ENCODE results near the gene SNED1.

Gene SNED1

DNA sequence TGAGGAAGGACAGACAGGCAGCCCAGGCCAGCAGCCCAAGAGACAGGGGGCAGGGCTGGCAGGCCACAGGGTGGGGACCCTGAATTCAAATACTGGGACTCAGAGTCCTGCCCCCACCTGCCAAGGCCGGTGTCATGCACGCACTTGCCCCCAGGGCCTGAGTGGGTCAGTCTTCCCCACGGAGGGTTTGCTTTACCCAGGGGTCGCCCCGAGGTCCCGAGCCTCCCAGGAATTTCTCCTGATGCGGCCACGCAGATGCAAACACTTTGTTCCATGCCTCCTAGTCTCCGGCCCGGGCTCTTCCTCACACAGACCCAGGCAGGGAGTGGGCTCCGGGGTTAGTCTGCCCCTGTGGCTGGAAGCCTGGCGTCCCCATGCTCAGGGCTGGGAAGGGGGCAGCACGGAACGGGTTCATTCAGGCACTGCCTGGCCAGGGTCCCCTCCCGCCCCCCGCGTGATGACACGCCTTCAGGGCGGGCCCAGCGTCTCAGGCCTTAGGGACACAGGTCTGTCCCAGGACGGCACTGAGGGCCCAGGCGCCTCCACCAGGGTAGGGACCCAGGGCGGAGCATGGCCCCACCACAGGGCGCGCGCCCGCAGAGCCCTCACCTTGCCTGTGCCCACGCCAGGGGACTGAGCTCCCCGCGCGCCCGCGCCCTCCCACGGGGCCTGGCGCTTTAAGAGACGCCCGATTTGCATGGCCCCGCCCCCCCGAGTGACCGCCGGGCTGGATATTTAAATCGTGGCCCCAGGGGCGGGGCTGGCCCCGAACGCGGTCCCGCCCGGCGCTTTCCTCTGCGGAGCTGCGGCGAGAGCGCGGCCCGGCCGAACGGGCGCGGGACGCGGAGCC, at the start of gene SNED1:
Gene SNED1 (plus strand): TSS at position 763 of the 850 bp plus-strand sequence. CDS start 220 bp downstream, outside the sequence.
- FAIRE-seq, result no peak

DNA sequence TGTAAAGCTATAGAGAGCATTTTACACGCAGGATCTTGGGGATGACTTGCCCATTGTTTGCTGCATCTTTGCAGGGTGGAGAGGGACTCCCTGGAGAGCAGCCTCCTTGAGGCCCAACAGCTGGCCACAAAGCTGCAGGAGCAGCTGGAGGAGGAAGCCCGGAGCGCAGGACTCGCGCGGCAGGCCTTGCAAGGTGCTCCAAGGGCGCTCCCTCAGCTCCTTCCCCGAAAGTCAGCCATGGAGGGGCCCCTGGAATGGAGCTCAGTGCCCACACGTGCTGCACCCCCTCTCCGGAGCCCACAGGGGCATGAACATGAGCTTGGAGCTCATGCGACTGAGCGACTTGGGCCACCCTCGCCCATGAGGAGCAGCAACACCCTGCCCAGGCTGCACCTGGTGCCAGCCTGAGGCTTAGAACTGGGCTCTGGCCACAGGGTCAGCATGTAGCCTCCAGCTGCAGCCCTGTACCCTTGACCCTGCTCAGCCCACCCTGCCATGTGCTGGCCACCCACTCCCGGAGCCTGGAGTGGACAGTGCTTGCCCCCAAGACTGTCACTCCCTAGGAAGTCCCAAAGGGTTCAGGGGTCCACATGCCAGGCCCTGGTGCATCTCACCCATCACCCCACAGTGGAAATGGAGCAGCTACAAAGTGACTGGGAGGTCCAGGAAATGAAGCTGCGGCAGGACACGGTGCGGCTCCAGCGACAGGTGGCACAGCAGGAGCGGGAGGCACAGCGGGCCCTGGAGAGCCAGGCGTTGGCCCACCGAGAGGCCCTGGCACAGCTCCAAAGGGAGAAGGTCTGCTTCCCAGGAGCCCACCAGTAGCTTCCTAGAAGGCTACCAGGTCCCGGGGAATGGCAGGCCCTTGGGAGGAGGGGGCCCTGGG, 49.3 kb upstream of the SNED1 start:
- DNase-seq (ENCODE audit: insufficient read length, low spot score) (no peak), FAIRE-seq (no peak)

More for the DNA sequence above, at the start of gene SNED1:
- DNase-seq (ENCODE audit: insufficient read length, low spot score), result peak; percentile 77

DNA sequence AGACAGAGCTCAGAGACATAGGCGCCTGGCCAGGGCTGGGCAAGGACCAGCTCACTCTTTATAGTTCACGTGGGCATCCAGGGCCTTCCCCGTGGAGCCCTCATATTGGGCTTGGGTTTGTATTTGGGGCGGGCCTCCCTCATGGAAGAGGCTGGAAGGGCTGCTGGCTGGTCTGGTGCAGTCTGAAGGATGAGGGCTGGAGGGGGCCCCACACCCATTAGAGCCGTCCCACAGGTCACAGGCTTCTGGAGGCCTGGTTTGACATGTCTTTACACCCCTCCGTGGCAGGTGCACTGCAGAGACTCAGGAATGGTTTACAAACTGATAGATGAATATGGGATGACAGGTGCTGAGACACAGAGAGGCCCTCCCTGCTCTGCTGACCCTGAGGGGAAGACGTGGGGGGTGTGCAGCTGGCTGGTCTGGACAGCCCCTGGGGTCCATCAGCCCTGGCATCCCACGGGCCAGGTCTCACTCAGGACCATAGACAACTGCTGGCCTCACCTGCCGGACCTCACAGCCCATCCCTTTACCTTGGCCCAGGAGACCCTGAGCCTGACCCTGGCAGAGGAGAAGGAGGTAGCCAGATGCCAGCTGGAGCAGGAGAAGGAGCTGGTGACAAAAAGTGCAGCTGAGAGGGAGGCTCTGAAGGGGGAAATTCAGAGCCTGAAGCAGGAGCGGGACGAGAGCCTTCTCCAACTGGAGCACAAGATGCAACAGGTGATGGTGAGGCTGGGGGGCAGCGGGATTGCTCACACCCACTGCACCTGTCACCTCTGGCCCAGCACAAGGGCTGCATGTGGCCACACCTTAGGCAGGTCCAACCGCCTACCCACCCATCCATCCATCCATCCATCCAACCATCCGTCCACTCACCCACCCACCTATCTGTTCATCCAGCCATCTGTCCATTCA, 48.4 kb upstream of the SNED1 start:
- FAIRE-seq (no peak), DNase-seq (ENCODE audit: insufficient read length, low spot score) (no peak)

DNA sequence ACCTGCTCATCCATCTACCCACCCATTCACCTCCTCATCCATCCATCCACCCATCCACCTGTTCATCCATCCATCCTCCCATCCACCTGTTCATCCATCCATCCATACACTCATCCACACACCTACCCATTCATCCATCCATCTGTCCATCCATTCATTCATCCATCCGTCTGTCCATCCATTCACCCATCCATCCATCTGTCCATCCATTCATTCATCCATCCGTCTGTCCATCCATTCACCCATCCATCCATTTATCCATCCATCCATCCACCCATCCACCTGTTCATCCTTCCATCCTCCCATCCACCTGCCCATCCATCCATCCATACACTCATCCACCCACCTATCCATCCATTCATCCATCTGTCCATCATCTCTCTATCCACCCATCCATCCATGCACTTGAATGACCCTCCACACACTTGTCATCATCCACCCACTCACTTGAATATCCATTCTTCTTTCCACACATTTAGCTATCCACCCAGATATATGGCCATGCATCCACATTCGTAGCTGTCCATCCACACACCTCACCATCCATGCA, 47.3 kb upstream of the SNED1 start:
- no peak for DNase-seq (ENCODE audit: insufficient read length, low spot score)
- FAIRE-seq, result no peak

DNA sequence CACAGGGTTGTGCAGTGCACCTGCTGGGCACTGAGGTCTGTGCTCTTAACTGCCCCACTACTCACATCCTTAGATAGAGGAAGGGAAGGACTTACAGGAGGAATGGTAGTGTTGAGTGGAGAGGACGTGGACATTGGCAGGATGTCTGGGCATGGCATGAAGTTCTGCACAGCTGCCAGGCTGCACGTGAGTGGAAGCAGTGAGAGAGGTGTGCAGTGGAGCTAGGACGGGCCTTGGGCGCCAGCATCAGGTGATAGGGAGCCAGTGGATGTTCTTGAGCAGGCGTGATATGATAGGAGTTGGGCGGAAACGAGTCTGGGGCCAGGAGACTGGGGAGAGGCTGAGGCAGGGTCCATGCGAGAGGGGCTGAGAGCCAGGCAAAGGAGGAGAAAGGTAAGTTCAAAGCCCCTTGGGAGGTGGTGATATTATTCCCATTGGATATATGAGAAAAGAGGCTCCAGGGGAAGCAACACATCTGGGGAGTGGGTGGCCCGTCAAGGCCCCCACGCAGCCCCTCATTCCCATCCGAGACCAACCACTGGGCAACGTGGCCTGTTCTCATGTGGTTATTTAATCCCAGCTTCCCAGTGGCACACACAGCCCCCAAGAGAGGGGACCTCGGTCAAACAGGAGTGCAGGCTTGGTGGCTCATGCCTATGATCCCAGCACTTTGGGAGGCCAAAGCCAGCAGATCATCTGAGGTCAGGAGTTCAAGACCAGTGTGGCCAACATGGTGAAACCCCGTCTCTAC, 45.7 kb upstream of the SNED1 start:
- FAIRE-seq (no peak), DNase-seq (ENCODE audit: insufficient read length, low spot score) (no peak)

DNA sequence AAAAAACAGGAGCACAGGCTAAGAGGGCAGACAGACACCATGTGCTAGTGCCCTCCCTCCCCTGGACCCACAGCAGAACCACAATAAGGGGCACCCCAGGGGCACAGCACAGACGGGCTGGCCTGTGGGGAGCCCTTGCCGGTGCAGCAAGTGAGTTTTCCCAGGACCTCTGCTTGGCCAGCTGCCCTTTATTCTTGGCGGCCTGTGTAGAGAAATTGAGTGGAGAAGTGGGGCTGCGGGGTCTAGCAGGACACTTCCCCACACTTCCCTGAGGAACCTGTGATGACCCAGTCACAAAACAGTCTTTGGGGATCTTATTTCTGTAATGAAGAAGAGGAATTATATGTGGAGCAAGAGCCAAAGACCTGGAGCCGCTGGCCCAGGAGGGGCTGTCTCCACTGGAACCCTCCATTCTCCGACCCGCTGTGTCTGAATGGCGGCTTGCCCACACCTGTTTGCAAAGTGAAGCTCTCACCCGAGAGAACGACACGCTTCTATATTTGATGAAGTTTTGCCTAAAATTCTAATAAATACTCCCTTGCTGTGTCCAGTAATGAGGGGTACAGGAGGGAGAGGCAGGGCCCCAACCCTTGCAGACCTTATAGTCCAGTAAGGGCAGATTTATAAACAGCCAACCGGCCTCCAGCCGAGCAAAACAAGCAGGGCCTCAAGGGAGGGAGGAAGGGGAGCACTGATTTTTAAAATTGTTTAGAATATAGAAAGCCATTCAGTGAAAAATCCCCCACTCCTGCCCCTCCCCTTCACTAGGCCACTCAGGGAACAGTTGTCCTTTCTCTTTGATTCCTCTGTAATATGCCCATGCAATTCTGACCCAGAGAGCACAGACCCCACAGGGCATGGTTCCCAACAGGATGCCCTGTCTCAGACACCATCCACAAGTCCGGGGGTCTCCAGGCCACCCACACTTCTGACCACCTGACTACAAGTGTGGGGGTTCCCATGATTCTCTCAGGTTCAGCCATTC, 44.7 kb upstream of the SNED1 start:
- no peak for DNase-seq (ENCODE audit: insufficient read length, low spot score)
- no peak for FAIRE-seq

DNA sequence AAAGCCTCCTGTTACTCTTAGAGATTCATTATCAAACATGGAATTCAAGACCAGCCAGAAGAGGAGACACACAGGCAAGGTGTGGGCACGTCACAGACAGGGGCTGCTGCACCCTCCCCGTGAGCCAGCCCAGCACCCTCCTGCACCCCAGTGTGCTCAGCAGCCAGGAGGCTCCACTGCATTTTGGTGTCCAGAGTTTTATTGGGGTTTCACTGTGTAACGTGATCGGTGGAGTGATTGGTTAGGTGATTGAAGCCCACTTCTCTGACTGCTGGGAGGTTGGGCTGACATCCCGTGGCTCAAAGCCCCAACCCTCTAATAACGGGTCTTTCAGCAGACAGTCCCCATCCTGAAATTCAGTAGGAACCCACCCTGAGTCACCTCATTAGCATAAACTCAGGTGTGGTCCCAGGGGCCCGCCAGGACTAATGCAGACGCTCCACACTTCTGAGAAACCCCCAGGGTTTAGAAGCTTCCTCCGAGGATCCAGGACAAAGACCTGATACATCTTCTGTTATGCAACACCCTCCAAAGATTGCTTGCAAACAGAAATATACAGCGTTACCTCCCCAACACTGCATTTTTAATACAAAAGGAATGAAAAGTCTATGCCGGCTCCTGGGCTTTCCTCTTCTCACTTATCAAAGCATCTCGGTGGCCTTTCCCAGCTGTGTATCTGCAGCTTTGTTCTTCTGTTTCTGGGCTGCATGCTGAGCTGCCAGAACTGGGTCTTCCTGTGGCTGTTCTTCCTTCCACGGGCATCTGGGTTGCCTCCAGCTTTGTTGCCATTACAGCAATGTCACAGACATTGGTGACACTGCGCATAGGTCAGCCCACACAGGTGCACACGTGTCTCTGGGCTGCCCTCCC, 43.7 kb upstream of the SNED1 start:
- FAIRE-seq, result no peak
- no peak for DNase-seq (ENCODE audit: insufficient read length, low spot score)

DNA sequence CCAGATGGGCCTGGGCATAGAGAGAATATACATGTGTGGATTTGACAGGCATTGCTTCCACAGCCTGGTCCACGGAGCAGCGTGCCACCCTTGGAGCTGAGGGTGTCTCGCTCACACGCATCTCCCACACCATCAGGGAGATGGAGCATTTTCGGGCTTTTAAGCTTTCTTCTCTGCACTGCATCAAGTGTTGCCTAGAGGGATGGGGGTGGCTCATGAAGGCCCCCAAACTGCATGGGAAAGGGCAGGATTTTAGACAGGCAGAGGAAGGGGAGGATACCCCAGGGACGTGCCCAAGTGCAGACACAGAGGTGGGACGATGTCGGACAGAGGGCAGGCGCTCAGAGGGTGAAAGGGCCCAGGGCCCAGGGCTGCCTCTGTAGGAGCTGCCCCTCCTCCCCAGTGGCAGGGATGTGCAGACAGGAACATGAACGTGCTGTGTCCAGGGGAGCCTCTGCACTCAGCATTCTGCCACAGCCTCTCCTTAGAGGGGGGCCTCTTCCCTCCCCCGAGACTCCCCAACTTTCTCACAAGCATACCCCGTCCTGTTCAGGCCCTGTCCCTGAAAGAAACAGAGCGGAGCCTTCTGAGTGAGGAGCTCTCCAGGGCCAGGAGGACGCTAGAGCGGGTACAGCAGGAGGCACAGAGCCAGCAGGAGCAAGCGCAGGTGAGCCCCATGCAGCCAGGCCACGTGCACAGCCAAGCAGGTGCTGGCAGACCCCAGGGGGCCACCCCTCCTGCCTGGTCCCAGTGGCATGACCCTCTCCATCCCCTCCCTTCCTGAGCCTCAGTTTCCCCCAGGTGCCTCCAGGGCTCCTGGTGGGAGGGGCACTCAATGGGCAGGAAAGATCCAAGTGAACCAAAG, 42.9 kb upstream of the SNED1 start:
- FAIRE-seq (no peak), DNase-seq (ENCODE audit: insufficient read length, low spot score) (no peak)

DNA sequence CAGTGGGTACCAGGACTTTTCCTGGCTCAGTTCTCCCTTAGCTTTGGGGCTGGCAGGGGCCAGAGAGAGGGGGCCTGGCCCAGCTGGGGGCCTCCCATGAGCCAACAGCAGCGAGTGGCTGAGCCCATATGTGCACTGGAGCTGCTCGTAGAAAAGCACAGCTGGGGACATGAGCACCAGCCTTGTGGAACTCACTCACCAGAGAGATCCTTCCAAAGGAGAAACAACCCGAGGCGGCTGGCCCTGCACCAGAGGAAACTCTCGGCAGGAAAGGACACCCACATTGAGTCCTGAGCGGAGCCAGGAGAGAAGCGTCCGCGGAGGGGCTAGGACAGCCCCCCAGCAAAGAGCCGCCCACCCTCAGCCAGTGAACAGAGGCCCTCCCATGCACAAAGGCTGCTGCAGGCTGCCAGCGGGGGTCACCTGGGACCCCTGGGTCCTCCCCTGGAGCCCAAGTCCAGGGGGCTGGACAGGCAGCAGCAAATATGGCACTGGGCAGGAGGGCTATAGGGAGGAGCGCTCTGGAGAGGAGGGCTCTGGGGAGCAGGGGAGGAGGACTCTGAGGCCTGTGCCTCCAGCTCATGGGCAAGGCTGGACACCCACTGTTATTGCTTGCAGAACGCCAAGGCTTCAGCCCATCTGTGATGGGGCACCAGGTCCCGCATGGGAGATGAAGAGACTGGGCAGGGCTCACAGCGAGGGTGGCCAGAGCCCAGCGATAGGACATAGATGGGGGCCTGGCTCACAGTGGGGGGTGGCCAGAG, 42.1 kb upstream of the SNED1 start:
- DNase-seq (ENCODE audit: insufficient read length, low spot score) (no peak), FAIRE-seq (no peak)

DNA sequence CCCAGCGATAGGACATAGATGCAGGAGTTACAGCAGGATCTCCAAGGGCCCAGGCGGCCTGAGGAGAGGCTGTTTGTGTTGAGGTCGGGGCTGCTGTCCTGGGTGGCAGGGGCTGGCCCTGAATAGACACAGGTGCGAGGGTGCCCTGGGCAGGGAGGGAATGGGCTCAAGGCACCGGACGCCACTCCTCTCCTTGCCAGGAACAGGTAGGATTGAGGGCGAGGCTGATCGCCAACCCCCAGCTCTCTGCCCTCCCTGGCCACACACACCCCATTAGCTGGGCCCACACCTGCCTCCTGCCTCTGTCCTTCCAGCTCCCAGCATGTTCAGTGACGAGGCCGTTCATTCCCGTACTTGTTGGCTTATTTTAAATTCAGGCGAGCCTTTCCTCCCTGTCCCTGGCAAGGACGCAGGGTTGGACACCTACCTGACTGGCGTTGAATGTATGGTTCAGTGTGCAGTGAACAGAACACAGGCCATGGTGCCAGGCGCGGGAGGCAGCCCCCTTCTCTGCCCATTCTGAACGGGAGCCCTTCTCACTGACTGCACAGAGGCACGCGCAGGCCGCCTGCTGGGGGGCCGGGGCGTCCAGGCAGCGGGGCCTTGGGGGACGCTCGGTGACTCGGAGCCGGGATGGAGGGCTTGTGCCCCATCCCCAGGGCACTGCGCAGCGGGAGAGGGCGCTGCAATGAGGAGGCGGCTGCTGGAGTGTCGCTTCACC, 41.3 kb upstream of the SNED1 start:
- no peak for FAIRE-seq
- DNase-seq (ENCODE audit: insufficient read length, low spot score), result no peak

DNA sequence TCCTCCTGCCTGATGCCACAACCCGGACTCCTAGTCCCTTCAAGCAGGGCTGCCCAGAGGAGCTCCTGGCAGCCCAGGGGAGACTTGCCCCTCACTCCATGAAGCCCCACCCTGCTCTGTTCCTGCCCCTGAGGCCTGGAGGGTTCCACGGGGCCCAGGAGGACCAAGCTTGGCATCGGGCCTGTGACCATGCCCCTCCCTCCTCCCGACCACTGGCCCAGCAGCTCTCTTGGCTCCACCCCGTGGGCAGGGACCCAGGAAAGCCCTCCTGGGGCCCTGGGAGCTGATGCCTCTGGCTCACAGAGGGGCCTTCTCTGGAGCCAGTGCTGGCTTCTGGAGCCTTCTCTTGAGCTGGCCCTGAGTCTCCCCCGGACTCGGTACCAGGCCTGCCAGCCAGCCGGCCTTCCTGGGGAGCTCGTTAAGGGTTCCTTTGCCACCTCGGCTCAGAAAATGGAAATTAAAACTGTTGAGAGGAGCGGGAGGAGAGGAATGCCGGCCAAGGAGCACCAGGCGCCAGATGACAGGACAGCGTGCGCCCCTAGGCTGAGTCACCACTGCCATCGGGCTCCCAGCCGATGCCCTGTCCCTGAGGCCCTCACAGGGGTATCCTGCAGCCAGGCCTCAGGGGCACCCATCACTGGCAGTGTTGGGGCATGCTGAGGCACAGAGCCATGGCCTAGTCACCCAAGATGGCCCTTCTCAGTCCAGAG, 40.6 kb upstream of the SNED1 start:
- DNase-seq (ENCODE audit: insufficient read length, low spot score) (no peak), FAIRE-seq (no peak)

DNA sequence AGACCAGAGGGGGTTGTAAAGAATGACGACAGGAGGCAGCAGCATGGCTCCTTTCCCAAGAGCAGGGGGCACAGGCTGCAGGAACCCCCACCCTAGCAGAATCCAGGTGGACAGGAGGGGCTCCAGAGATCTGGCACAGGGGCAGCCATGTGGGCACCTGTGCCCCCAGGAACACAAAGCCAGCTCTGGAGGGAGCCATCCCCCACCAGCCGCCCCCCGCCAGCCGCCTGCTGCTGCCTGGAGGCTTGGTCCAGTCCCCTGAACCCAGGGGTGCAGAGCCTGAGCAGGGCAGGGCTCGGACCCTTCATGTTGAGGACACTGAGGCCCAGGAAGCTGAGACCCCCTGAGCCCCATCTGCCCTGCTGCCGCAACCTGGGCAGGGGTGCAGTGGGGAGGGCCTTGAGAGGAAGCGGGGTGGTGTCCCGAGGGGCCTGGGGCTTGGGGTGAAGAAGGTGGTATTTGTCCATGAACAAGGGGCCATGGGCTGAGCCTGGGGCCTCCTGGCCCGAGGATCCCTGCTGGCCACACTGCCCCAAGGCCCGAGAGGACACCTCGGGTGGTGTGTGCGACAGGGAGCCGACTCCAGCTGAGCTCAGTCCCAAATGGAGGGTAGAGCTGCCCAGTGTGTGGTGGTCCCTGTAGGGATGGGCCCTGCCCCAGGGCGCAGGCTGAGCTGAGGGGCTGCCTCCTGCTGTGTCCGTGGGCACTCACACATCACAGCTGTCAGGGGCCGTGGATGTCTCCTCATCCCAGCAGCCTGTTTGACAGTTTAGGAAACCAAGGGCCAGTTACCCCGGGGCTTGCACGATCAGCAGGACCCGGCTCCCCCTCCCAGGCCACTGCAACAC, 39.8 kb upstream of the SNED1 start:
- FAIRE-seq (no peak), DNase-seq (ENCODE audit: insufficient read length, low spot score) (no peak)

DNA sequence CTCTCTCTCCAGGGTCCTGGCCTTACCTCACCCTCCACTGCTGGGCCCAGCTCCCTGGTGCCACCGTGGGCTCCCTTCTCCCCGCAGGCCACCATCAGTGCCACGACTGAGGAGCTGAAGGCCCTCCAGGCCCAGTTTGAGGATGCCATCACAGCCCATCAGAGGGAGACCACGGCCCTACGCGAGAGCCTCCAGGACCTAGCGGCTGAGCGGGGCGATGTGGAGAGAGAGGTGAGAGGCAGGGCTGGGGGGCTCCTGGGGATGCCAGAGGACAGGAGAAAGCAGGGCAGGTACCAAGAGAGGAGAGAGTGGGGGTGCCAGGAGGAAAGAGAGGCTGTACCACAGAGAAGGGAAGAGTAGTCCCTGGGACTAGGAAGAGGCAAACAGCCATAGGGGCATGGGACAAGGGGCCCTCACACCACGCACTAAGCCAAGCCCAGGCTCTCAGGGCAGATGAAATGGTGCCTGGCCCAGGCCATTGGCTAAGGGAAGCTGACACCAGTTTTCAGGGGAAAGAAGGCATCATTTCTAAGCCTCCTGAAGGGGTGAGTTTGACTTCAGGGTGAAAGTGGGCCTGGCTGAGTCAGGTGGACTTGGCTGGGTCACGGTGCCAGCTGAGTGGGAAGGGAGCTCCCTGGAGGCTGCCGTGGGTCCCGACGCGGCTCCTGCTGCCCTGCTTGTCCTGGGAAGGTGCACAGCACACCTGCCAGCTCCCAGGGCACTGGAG, 39.0 kb upstream of the SNED1 start:
- no peak for FAIRE-seq
- no peak for DNase-seq (ENCODE audit: insufficient read length, low spot score)
